GM19463 (cell line): ENCODE measurements around the gene DDX39A.
"Not testable (repeated sequence)": the region's sequence is repeated elsewhere in the genome, so short reads cannot be mapped to it uniquely, and the experiment has no call there.

ENCODE experiments used
- ATAC-seq: cut with Tn5 transposase; IDR thresholded peaks from one replicate; pipeline ENCODE4 v1.9.1; 2021; ENCODE audit warnings: mild to moderate bottlenecking, moderate library complexity; ENCODE audit not compliant: unreplicated experiment

DDX39A gene

GRCh38 chr19:14367016-14367415 lies 52.1 kb downstream of the DDX39A start:
- no peak for ATAC-seq

GRCh38 chr19:14366529-14366928 lies 52.6 kb downstream of the DDX39A start:
- ATAC-seq = peak; percentile 43

DNA sequence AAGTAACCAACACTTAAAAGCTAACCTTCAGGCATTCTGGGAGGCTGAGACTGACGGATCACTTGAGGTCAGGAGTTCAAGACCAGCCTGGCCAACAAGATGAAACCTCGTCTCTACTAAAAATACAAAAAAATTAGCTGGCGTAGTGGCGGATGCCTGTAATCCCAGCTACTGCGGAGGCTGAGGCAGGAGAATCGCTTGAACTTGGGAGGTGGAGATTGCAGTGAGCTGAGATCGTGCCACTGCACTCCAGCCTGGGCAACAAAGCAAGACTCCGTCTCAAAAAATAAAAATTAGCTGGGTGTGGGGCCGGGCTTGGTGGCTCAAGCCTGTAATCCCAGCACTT lies 55.1 kb downstream of the DDX39A start:
- ATAC-seq = not testable (repeated sequence)

GRCh38 chr19:14363183-14364097 lies 55.7 kb downstream of the DDX39A start:
- ATAC-seq = no peak

- no peak for ATAC-seq
Measured at GRCh38 chr19:14361824-14362223, 57.3 kb downstream of the DDX39A start.
